ENCODE data around the gene ZFYVE16.

- no peak for TF ChIP-seq PKNOX1 (IDR thresholded peaks at IDR 0.05)
- TF ChIP-seq EZH2 (IDR thresholded peaks at IDR 0.05; ENCODE audit: borderline replicate concordance, control insufficient read depth, low read depth, low read length) = no peak
- TF ChIP-seq RAD21 (IDR thresholded peaks at IDR 0.05; ENCODE audit: insufficient read depth, low read depth, low read length) = no peak
- TF ChIP-seq MAX (IDR thresholded peaks at IDR 0.05; ENCODE audit: low read depth, low read length) = no peak
- TF ChIP-seq CTCF (IDR thresholded peaks at IDR 0.05 in 2 of 3, conservative IDR thresholded peaks at IDR 0.05 in 1 of 3; ENCODE audit: control insufficient read depth in 2 of 3, extremely low read depth in 1 of 3, insufficient read depth in 1 of 3, low read depth in 3 of 3, low read length in 3 of 3) = no peak
Measured at GRCh38 chr5:80480354-80480753, 72.5 kb downstream of the ZFYVE16 start.
